SHP77 treated with DMSO at 0.1 percent for 48 hours (cell line): ENCODE measurements around the gene ENG.
"Not testable (repeated sequence)": the region's sequence is repeated elsewhere in the genome, so short reads cannot be mapped to it uniquely, and the experiment has no call there.

Source experiments
- DNase-seq: peaks from one replicate; lab custom pipeline; 2025; lab: John Stamatoyannopoulos, UW

ENG gene

GRCh38 chr9:127841087-127841835, 13.2 kb downstream of the ENG start:
- no peak for DNase-seq

- DNase-seq = no peak
These were observed 15.9 kb downstream of the ENG start for GRCh38 chr9:127838375-127839078.

GRCh38 chr9:127837346-127837745, 17.1 kb downstream of the ENG start:
- no peak for DNase-seq

DNA sequence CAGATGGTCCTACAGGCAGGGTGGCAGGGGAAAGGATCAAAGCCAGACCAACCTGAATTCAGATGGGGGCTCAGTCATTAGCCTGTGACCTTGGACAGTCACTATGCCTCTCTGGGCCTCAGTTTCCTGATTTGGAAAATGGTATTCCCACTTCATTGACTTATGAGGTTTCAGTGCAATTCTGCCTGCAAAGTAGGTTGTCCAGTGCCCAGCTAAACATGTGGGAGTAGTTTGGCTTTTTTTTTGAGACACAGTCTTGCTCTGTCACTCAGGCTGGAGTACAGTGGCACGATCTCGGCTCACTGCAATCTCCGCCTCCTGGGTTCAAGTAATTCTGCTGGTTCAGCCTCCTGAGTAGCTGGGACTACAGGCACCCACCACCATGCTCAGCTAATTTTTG, 17.9 kb downstream of the ENG start:
- not testable (repeated sequence) for DNase-seq

GRCh38 chr9:127835991-127836516, 18.4 kb downstream of the ENG start:
- no peak for DNase-seq

DNA sequence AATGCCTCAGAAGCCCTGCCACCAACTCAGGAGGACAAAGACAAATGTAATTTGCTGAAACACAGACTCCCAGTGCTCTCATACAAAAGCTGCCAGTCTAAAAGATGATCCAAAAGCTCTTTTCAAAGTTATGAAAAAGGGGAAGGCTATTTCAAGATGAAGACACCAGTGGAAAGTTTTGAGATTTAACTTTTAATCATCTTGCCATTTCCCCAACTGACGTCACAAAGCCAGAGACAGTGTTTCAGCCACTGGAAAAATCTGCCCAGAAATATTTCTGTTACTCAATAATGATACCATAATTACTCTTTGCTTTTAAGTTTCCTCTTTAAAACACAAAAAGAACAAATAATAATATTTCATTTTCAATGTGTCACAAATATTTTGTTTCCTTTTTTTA, 20.9 kb downstream of the ENG start:
- DNase-seq = no peak

- no peak for DNase-seq
These were observed 22.2 kb downstream of the ENG start for GRCh38 chr9:127832248-127832647.

DNA sequence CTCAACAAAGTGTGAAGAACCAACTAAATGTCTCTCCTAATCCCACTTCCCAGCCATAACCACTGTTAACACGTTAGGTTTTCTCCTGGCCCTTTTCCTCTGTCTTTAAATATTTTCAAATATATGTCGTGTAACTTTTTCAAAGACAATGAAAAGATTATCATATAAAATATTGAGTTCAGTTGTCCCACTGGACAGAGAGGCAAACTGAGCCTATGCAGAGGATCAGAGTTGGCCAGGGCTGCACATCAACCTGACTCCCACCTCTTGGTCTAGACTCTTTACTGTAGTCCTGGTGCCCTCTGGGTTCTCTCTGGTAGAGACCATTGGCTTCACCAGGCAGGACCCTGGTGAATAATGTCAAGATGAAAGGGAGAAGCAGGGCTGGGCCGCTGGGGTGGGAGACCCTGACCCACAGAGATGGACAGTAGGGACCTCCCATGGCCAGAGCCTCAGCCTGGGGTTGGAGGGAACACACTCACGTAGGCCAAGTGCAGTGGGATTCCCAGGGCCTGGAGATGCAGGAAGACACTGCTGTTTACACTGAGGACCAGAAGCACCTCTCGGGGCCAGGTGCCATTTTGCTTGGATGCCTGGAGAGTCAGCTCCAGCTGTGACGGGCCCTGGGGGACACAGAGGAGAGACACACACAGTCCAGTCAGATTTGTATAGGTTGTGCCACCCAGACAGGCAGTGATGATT, 25.1 kb downstream of the ENG start:
- DNase-seq = no peak

DNA sequence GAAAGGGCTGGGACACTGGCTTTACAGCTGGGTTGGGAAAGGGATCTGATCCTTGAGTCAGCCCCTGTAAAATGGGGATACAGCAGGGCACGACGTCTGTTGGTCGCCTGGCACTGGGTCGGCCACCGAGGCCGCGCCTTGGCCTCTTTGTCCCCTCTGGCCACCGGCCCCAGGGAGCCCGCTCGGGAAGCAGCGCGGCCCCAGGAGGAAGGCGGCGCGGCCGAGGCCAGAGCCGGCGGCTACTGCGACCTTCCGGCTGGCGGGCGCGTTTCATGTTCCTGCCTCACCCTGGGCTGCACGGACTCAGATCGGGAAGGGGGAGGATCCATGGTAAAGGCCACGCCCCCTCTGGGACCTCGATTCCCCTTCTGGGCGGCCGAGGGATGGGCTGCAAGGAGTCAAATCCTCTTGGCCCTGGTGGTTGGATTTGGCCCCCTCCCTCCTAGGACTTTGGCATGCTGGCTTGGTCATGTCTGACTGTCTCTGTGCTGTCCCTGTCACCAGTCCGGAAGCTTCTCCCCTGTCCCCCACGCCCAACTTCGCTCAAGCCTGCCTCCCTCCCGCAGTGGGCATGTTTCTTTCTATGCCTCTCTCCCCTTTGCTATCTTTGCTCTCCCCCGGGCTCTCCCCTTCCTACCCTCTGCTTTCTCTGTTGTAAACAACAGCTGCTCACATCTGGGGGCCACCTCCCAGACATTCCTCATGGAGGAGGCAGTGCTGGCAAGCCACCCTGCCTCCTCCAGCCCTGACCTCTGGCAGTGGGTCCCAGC, 26.0 kb downstream of the ENG start:
- no peak for DNase-seq

GRCh38 chr9:127826253-127826913, 28.1 kb downstream of the ENG start:
- no peak for DNase-seq

- DNase-seq = no peak
These were observed 29.0 kb downstream of the ENG start for GRCh38 chr9:127825319-127826051.

DNA sequence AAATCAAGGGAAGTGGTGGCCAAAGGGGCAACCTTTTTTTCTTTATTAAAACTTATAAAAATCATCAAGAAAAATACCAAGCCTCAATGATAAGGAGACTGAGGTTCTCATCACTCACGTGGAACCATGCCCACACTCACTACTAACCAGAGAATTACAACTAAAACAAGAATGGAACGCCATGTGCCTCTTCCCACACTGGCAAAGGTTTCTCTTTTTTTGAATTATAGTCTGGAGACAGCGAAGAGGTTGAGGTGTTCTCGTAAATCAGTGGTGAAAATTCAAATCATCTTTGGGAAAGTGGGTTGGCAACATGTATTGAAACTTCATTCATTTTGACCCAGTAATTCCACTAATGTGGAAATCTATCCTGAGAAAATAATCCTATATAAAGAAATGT, 32.4 kb downstream of the ENG start:
- DNase-seq = no peak

GRCh38 chr9:127818574-127818973, 35.9 kb downstream of the ENG start:
- no peak for DNase-seq

DNA sequence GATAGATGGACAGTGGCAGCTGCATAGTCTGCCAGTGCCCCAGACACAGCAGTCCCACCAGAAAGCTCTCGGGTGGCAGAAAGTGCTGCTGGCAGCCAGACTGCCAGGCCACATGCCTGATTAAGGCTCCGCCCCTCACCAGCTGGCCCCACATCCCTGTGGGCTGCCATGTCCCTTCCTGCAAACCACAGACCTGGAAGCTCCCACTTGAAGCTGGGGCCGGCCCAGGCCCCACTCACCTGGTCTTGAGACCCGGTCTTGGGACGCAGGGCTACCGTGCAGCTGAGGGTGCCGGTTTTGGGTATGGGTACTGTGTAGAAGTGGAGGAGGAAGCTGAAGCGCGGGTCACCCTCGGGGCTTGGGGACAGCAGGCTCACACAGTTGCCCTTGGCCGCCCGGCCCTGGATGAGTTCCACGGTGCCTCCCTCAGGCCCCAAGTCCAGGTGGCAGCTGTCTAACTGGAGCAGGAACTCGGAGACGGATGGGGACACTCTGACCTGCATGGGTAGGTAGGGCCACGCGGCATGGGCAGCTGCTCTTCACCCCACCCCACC, 36.5 kb downstream of the ENG start:
- no peak for DNase-seq

- DNase-seq = no peak
These were observed 37.7 kb downstream of the ENG start for GRCh38 chr9:127816728-127817127.

- DNase-seq = no peak
These were observed 38.1 kb downstream of the ENG start for GRCh38 chr9:127816362-127816725.

- DNase-seq = no peak
These were observed 38.7 kb downstream of the ENG start for GRCh38 chr9:127815512-127816361.

- no peak for DNase-seq
These were observed 39.6 kb downstream of the ENG start for GRCh38 chr9:127814619-127815511.
